ENCODE results near the gene MBD5.

The MBD5 gene

GRCh38 chr2:148530350-148530749 lies 509.5 kb downstream of the MBD5 start:
- in situ Hi-C loops (cut with HindIII; ENCODE audit: low pct_ligation_motif_present, low sequenced_read_pairs): no loop called here
- no peak overlapping the region for H3K27ac ChIP-seq
- no peak for TF ChIP-seq CTCF (IDR thresholded peaks at IDR 0.05; ENCODE audit: low read depth, low read length, missing control alignments)
- no peaks in the 10 kb centered on the region for H3K36me3 ChIP-seq (replicated peaks)
- no peak for DNase-seq
- no peak overlapping the region for H3K4me3 ChIP-seq (ENCODE audit: low read depth, low read length)
- no peaks in the 10 kb centered on the region for H3K27me3 ChIP-seq (replicated peaks)

- Histone ChIP-seq H3K4me3 (ENCODE audit: low read depth, low read length) (no peak overlapping the region), H3K36me3 (replicated peaks) (no peaks in the 10 kb centered on the region), H3K27me3 (replicated peaks) (no peaks in the 10 kb centered on the region), H3K27ac (no peak overlapping the region)
- no peak for DNase-seq
- TF ChIP-seq CTCF (IDR thresholded peaks at IDR 0.05; ENCODE audit: low read depth, low read length, missing control alignments): no peak
- in situ Hi-C loops (cut with HindIII; ENCODE audit: low pct_ligation_motif_present, low sequenced_read_pairs): no loop called here
Measured at GRCh38 chr2:148531235-148531634, 510.3 kb downstream of the MBD5 start.

- no peak for TF ChIP-seq CTCF (IDR thresholded peaks at IDR 0.05; ENCODE audit: low read depth, low read length, missing control alignments)
- Histone ChIP-seq H3K4me3 (ENCODE audit: low read depth, low read length) (no peak overlapping the region), H3K27ac (no peak overlapping the region), H3K27me3 (replicated peaks) (no peaks in the 10 kb centered on the region), H3K36me3 (replicated peaks) (no peaks in the 10 kb centered on the region)
- DNase-seq: no peak
- in situ Hi-C loops (cut with HindIII; ENCODE audit: low pct_ligation_motif_present, low sequenced_read_pairs): no loop called here
Measured at GRCh38 chr2:148531669-148532428, 511.0 kb downstream of the MBD5 start.

GRCh38 chr2:148533004-148533403 lies 512.1 kb downstream of the MBD5 start:
- H3K4me3 ChIP-seq (ENCODE audit: low read depth, low read length): no peak overlapping the region
- H3K36me3 ChIP-seq (replicated peaks): no peaks in the 10 kb centered on the region
- no peak overlapping the region for H3K27ac ChIP-seq
- DNase-seq: no peak
- in situ Hi-C loops (cut with HindIII; ENCODE audit: low pct_ligation_motif_present, low sequenced_read_pairs): no loop called here
- no peaks in the 10 kb centered on the region for H3K27me3 ChIP-seq (replicated peaks)
- TF ChIP-seq CTCF (IDR thresholded peaks at IDR 0.05; ENCODE audit: low read depth, low read length, missing control alignments): no peak

GRCh38 chr2:148533685-148534084 lies 512.8 kb downstream of the MBD5 start:
- TF ChIP-seq CTCF (IDR thresholded peaks at IDR 0.05; ENCODE audit: low read depth, low read length, missing control alignments): no peak
- in situ Hi-C loops (cut with HindIII; ENCODE audit: low pct_ligation_motif_present, low sequenced_read_pairs): no loop called here
- Histone ChIP-seq H3K27ac (no peak overlapping the region), H3K4me3 (ENCODE audit: low read depth, low read length) (no peak overlapping the region), H3K36me3 (replicated peaks) (no peaks in the 10 kb centered on the region), H3K27me3 (replicated peaks) (no peaks in the 10 kb centered on the region)
- no peak for DNase-seq
